GM12874 (cell line): ENCODE measurements around the gene FGD6.

Experiments
- CTCF ChIP-seq: IDR thresholded peaks from 2 replicates; pipeline ENCODE4 v1.5.1; 2011; ENCODE audit warnings: low read depth, mild to moderate bottlenecking, control low read depth, low read length, moderate library complexity; ENCODE audit not compliant: insufficient read depth

The FGD6 gene

DNA sequence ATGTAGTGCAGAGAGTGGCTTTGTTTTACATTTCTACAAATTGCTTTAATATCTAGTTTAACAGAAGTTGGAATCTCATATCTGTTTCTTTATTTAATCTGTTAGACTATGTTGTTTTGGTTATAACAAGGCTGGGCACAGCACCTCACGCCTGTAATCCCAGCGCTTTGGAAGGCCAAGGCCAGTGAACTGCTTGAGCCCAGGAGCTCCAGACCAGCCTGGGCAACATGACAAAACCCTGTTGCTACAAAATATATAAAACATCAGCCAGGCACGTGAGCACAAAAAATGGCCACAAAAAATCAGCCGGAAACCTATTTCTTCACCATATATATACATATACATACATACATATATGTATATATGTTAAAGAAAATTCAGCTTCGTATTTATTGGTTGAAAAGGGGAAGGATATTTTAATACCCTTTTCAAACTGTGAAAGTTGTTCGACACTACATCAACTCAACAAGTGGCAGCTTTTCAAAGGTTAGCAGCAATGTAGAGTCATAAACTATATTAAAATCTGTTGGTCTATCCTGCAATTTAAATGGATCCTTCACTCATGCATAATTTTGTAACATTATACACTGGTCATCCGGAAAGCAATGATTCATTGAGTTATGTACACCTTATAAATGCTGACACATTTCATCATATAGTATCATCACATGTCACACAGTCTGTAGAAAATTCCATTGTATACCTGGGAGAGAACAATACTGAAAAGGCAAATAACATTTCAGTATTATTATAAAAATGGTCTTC lies 151.0 kb downstream of the FGD6 start:
- no peak for TF ChIP-seq CTCF

DNA sequence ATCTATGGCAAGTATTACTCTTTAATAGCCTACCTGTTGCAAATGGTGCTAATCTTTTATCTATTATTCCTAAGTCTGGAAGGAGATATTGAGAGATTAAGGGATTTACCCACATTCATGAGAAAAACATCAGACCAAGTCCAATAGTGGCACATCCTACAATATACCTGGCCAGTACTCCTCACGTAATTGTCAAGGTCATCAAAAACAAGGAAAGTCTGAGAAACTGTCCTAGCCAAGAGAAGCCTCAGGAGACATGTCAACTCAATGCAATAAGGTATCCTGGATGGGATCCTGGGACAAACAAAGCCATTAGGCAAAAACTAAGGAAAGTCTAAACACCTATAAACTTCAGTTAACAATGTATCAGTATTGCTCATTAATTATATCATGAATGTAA lies 156.3 kb downstream of the FGD6 start:
- no peak for TF ChIP-seq CTCF

DNA sequence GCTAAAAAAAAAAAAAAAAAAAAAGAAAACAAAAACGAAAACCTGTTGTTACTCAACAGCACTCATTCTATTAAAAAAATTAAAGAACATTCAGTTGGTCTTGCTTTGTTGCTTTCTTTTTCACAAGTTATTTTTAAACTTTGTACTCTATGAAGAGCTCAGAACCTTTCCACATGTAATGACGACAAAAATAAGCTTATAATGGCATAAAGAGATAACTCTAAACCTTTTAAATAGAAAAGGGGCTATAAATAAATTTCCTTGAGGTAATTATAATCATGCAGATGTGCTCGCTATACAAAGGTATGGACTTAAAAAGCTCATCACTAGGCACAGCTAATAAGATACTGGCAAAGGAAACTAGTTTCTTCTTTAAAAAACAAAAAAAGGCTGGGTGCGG lies 157.3 kb downstream of the FGD6 start:
- TF ChIP-seq CTCF: no peak

DNA sequence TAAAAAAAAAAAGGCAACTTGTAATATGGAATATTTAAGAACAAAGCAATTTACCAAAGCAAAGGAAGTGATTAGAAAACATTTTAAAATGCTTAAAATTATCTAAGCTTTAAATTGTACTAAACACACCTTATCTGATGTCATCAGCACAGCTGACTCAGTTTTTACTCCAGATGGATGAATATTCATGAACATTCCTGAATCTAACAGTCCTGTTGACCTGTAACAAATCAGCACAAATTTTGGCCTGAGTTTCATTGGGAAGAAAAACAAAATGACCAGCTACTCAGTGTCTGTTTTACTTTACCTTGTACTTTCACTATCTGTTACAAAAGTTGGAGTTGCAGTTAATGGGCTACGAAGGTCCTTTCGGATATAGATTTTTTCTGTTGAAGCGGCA lies 159.8 kb downstream of the FGD6 start:
- no peak for TF ChIP-seq CTCF

DNA sequence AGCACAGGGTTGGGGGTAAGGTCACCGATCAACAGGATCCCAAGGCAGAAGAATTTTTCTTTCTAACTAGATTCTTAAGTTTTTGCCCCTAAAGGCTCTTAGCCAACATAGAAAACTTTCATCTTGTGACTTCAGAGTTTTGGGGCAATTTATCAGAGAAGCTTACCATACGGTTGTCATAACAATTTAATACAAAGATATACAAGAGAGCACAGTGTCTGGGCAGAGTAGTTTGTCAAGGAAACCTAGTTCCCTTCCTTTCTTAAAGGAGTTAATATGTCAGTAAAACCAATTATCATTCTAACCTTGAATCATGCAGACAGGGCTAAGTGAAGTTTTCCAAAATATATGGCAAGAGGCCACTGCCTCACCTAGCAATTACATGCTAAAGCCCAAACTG lies 162.2 kb downstream of the FGD6 start:
- no peak for TF ChIP-seq CTCF

DNA sequence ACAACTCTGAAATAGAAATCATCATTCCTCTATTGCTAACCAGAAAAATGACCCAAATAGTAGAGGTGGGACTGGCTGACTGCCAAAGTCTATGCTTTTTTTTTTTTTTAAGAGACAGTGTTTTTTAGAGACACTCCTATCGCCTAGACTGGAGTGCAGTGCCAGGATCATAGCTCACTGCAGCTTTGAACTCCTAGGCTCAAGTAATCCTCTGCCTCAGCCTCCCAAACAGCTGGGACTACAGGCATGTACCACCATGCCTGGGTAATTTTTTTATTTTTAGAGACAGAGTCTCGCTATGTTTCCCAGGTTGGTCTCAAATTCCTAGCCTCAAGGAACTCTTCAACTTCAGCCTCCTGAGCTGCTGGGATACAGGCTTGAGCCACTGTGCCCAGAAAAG lies 163.1 kb downstream of the FGD6 start:
- TF ChIP-seq CTCF: no peak

DNA sequence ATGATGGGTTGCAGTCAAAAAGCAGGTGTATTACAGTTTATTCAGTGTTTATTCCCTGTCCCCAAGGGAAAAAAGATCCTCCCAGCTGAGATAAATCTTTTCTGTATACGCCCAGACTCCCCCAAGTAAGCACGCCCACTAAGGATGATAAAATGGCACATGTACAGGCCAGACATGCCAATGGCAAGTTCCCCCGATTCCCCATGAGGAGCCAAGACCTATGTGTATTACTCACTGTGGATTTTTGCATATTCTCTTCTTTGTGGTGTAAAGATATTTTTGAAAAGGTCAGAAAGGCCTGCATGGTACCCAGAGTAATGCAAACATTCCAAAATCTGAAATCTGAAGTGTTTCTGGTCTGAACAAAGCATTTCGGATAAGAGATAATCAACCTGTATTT lies 166.0 kb downstream of the FGD6 start:
- no peak for TF ChIP-seq CTCF

DNA sequence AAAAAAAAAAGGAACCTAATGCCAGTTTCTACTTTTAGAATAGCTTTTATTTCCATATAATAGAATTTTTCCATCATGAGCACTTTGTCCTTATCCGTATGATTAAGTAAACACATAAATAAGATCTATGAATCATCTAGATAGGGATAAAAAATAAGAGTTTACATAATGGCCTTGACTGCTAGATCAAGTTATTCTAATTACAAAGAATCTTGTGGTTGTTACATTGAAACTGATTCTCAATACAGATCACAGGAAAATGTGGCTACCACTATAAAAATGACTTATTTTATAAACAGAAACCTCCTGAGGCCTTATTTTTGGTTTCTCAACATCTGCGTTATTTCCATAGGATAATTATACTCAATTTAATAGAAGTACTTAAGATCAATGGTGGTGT lies 179.4 kb downstream of the FGD6 start:
- no peak for TF ChIP-seq CTCF
